Left ventricle myocardium inferior (tissue), 1 donor: Measurements from ENCODE around the gene GALNT15. TPM values are rescaled to one million over a fixed set of nuclear protein-coding genes. Genes with fewer than 3 reads are reported as not detected.

Experiments used
- DNase-seq: peaks from one replicate; pipeline ENCODE4 v3.0.0-alpha.2; 2020
- H3K27ac ChIP-seq: fragments of 200-600 bp; replicated peaks from 2 replicates; pipeline ENCODE4 v1.8.0; 2021
- H3K27me3 ChIP-seq: fragments of 200-600 bp; 2 replicates; pipeline ENCODE4 v1.8.0; 2021; ENCODE audit warnings: low read depth
- H3K36me3 ChIP-seq: fragments of 200-600 bp; 2 replicates; pipeline ENCODE4 v1.8.0; 2021
- H3K4me1 ChIP-seq: fragments of 200-600 bp; 2 replicates; pipeline ENCODE4 v1.8.0; 2021
- H3K4me3 ChIP-seq: fragments of 200-600 bp; 2 replicates; pipeline ENCODE4 v1.8.0; 2021; ENCODE audit warnings: mild to moderate bottlenecking, moderate library complexity
- H3K9me3 ChIP-seq: fragments of 200-600 bp; replicated peaks from 2 replicates; pipeline ENCODE4 v1.8.0; 2021
- intact Hi-C: fragments of 100-400 bp; cut with micrococcal nuclease; formaldehyde crosslinking; loops from one replicate; pipeline ENCODE4 v1.11.0; 2022
- total RNA-seq: library from RNA; stranded (reverse); fragmentation: NEBNext Ultra II Directional; extraction: Animal tissue kit (Norgen Biotek cat#: 25700); gene quantifications from one replicate; pipeline ENCODE4 v1.2.1, GENCODE V29; 2021
- TF ChIP-seq, protein P1 (sequence below): fragments of 200-600 bp; IDR thresholded peaks from 2 replicates; pipeline ENCODE4 v1.8.0; 2021; ENCODE audit warnings: antibody characterized with exemption, mild to moderate bottlenecking, borderline replicate concordance
- donor health status: DM: no; HTN: yes; CAD: no; lungs with severe emphysema.

GALNT15 gene
- total RNA-seq, 1 donor from 2014 or later, result 6.6 TPM

DNA sequence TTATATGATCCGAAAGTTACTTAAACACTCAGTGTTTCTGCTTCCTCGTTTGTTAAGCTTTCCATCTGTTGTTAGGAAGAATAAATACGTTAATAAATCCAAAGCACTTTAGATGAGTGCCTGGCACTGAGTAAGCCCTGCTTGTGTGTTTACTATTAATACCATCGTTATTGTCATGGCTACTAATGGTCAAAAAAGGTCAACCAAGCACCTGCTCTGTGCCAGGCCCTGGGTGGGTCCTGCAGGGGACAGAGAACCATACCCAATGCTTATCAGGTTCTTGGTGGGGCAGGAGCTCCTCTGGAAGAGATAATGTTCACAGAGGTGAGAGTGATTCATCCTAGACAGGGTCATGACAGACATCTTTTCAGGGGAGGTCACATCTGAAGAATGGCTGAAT lies 39.9 kb downstream of the GALNT15 start:
- H3K27ac ChIP-seq, result no peak overlapping the region
- TF ChIP-seq, protein P1, sequence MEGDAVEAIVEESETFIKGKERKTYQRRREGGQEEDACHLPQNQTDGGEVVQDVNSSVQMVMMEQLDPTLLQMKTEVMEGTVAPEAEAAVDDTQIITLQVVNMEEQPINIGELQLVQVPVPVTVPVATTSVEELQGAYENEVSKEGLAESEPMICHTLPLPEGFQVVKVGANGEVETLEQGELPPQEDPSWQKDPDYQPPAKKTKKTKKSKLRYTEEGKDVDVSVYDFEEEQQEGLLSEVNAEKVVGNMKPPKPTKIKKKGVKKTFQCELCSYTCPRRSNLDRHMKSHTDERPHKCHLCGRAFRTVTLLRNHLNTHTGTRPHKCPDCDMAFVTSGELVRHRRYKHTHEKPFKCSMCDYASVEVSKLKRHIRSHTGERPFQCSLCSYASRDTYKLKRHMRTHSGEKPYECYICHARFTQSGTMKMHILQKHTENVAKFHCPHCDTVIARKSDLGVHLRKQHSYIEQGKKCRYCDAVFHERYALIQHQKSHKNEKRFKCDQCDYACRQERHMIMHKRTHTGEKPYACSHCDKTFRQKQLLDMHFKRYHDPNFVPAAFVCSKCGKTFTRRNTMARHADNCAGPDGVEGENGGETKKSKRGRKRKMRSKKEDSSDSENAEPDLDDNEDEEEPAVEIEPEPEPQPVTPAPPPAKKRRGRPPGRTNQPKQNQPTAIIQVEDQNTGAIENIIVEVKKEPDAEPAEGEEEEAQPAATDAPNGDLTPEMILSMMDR, result no peak
- no peak overlapping the region for H3K4me3 ChIP-seq
- DNase-seq, result no peak
- H3K27me3 ChIP-seq, result no peaks in the 10 kb centered on the region
- H3K36me3 ChIP-seq, result peaks cover 9% of the 10 kb centered on the region
- H3K9me3 ChIP-seq, result no peaks in the 10 kb centered on the region
- no peaks in the 10 kb centered on the region for H3K4me1 ChIP-seq
- intact Hi-C loops, result no loop called here

DNA sequence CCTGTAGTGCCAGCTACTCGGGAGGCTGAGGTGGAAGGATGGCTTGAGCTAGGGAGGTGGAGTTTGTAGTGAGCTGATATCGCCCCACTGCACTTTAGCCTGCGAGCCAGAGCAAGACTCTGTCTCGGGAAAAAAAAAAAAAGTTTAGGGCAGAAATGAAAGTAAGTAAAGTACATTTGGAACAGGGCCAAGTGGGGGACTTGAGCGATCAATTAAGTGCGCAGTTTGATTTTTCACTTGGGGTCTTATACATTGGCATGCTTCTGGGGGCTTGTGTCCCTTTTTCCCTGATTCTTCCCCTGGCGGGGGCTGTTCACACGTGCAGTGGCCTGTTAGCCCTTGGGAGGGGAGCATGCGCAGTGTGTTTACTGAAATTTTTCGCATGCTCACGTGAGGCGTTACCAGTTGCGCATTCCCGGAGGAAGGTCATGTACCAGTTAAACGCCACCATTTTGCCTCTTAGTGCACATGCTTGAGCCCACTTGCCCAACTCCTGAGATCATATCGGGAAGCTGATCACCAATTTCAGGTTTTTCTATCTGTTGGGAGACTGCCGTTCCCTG lies 42.0 kb downstream of the GALNT15 start:
- intact Hi-C loops, result no loop called here
- Histone ChIP-seq H3K27ac (no peak overlapping the region), H3K27me3 (no peaks in the 10 kb centered on the region), H3K9me3 (no peaks in the 10 kb centered on the region), H3K4me1 (no peaks in the 10 kb centered on the region), H3K4me3 (no peak overlapping the region), H3K36me3 (peaks cover 9% of the 10 kb centered on the region)
- DNase-seq, result no peak
- TF ChIP-seq, protein P1, result no peak

DNA sequence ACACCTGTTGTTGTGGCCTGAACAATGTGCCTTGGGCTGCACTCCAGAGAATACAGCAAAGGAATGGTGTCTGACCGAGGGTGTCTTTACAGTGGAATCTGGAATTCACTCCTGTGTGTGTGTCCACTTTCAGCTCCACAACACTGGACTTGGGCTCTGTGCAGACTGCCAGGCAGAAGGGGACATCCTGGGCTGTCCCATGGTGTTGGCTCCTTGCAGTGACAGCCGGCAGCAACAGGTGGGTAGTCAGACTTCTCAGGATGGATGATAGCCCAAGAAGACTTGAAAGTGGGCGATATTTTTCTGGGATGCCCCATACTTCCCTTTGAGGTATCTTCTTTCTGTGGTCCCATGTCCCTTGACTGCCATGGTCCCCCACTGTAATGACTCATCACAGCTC lies 45.3 kb downstream of the GALNT15 start:
- intact Hi-C loops, result no loop called here
- H3K36me3 ChIP-seq, result peaks cover 18% of the 10 kb centered on the region
- H3K27me3 ChIP-seq, result no peaks in the 10 kb centered on the region
- TF ChIP-seq, protein P1, result no peak
- no peak overlapping the region for H3K4me3 ChIP-seq
- H3K4me1 ChIP-seq, result no peaks in the 10 kb centered on the region
- no peak overlapping the region for H3K27ac ChIP-seq
- no peak for DNase-seq
- no peaks in the 10 kb centered on the region for H3K9me3 ChIP-seq

- Histone ChIP-seq H3K9me3 (no peaks in the 10 kb centered on the region), H3K36me3 (peaks cover 18% of the 10 kb centered on the region), H3K4me3 (no peak overlapping the region), H3K27ac (no peak overlapping the region), H3K4me1 (no peaks in the 10 kb centered on the region), H3K27me3 (no peaks in the 10 kb centered on the region)
- intact Hi-C loops, result no loop called here
- TF ChIP-seq, protein P1, result no peak
- no peak for DNase-seq
Observed at GRCh38 chr3:16221990-16222389, 47.5 kb downstream of the GALNT15 start.

DNA sequence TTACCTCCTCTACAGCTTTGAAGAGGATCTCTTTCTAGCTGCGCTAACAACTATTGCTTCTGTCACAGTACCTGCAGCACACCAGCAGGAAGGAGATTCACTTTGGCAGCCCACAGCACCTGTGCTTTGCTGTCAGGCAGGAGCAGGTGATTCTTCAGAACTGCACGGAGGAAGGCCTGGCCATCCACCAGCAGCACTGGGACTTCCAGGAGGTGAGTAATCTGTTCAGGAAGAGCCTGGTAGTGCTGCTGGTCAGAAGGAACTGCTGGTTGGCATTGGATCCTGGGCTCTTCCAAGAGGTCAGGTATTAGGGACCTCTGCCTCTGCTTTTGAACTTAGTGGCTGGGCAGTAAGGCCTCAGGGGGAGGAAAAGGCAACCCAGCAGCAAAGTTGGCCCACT lies 48.1 kb downstream of the GALNT15 start:
- Histone ChIP-seq H3K27me3 (no peaks in the 10 kb centered on the region), H3K36me3 (peaks cover 18% of the 10 kb centered on the region), H3K4me1 (no peaks in the 10 kb centered on the region), H3K4me3 (no peak overlapping the region), H3K9me3 (no peaks in the 10 kb centered on the region), H3K27ac (no peak overlapping the region)
- DNase-seq, result no peak
- intact Hi-C loops, result no loop called here
- TF ChIP-seq, protein P1, result no peak

DNA sequence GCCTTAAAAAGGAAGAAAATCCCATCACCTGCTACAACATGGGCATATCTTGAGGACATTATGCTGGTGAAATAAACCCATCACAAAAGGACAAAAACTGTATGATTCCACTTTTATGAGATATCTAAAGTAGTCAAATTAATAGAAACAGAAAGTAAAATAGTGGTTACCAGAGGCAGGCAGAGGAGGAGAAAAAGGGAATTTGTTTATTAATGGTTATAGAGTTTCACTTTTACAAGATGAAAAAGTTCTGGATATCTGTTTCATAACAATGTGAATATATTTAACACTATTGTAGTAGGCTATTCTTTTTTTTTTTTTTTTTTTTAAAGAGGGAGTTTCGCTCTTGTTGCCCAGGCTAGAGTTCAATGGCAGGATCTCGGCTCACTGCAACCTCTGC lies 49.8 kb downstream of the GALNT15 start:
- Histone ChIP-seq H3K27me3 (no peaks in the 10 kb centered on the region), H3K9me3 (no peaks in the 10 kb centered on the region), H3K36me3 (peaks cover 18% of the 10 kb centered on the region), H3K4me1 (no peaks in the 10 kb centered on the region), H3K27ac (no peak overlapping the region), H3K4me3 (no peak overlapping the region)
- TF ChIP-seq, protein P1, result no peak
- intact Hi-C loops, result no loop called here
- DNase-seq, result no peak
